PC-3 (cell line): Measurements from ENCODE around the gene CBFA2T2. TPM values are rescaled to one million over a fixed set of nuclear protein-coding genes. Genes with fewer than 3 reads are reported as not detected.

Experiments used
- ATAC-seq: fragments of 200-7000 bp; cut with Tn5 transposase; 2 replicates; pipeline ENCODE4 v1.9.1; 2020; ENCODE audit warnings: mild to moderate bottlenecking, moderate library complexity
- BruUV-seq: library from RNA; stranded (reverse); fragments of 400-500 nt; replicated peaks from 2 replicates; lab custom pipeline; 2021; lab: Mats Ljungman, UMichigan
- CTCF ChIA-PET: fragments of 300-600 bp; sonication (Branson Sonifier 250); formaldehyde crosslinking; loops from one replicate; lab custom pipeline; 2022; ENCODE audit warnings: antibody characterized with exemption; lab: Charles Lee
- POLR2A ChIA-PET: fragments of 300-600 bp; sonication (Branson Sonifier 250); formaldehyde crosslinking; loops from one replicate; lab custom pipeline; 2022; ENCODE audit warnings: antibody characterized with exemption; ENCODE audit not compliant: unreplicated experiment; lab: Charles Lee
- DNase-seq: peaks from one replicate; pipeline ENCODE4 v3.0.0-alpha.2; 2015
- H2AFZ ChIP-seq: fragments of 300-600 bp; sonication (generic); 2 replicates; pipeline ENCODE4 v1.6.0; 2016; ENCODE audit warnings: antibody characterized with exemption, low read length
- H3F3A ChIP-seq: fragments of 300-600 bp; sonication (generic); one replicate; pipeline ENCODE4 v1.6.0; 2017; ENCODE audit warnings: antibody characterized with exemption, low read length, control low read depth, mild to moderate bottlenecking; ENCODE audit not compliant: unreplicated experiment
- H3K27ac ChIP-seq: fragments of 300-600 bp; sonication (generic); 2 replicates; pipeline ENCODE4 v1.5.1; 2016; ENCODE audit warnings: mild to moderate bottlenecking, low read length
- H3K27me3 ChIP-seq: fragments of 300-600 bp; sonication (generic); 2 replicates; pipeline ENCODE4 v1.6.1; 2016; ENCODE audit warnings: low read length, mixed read lengths
- H3K36me3 ChIP-seq: fragments of 300-600 bp; sonication (generic); 2 replicates; pipeline ENCODE4 v1.6.1; 2016; ENCODE audit warnings: low read depth, mixed run types, low read length, mixed read lengths
- H3K4me1 ChIP-seq: fragments of 300-600 bp; sonication (generic); 2 replicates; pipeline ENCODE4 v1.5.1; 2016; ENCODE audit warnings: low read length; ENCODE audit not compliant: insufficient read depth
- H3K4me2 ChIP-seq: fragments of 300-600 bp; sonication (generic); 2 replicates; pipeline ENCODE4 v1.6.0; 2016; ENCODE audit warnings: low read length
- H3K4me3 ChIP-seq: fragments of 300-600 bp; sonication (generic); 2 replicates; pipeline ENCODE4 v1.5.1; 2016; ENCODE audit warnings: mild to moderate bottlenecking, low read length, mixed read lengths
- H3K79me2 ChIP-seq: fragments of 300-600 bp; sonication (generic); 2 replicates; pipeline ENCODE4 v1.6.1; 2017; ENCODE audit warnings: low read length, mixed read lengths
- H3K9ac ChIP-seq: fragments of 300-600 bp; sonication (generic); 2 replicates; pipeline ENCODE4 v1.6.0; 2016; ENCODE audit warnings: mild to moderate bottlenecking, low read length
- H3K9me2 ChIP-seq: fragments of 300-600 bp; sonication (generic); replicated peaks from 2 replicates; pipeline ENCODE4 v1.6.1; 2016; ENCODE audit warnings: mixed run types, low read length, mixed read lengths
- H3K9me3 ChIP-seq: fragments of 300-600 bp; sonication (generic); 2 replicates; pipeline ENCODE4 v1.6.1; 2016; ENCODE audit warnings: low read length, mixed read lengths
- H4K20me1 ChIP-seq: fragments of 300-600 bp; sonication (generic); 2 replicates; pipeline ENCODE4 v1.6.1; 2016; ENCODE audit warnings: low read length, mixed read lengths
- EZH2 ChIP-seq: fragments of 300-600 bp; sonication (generic); IDR thresholded peaks from one replicate; pipeline ENCODE4 v1.6.1; 2017; ENCODE audit warnings: antibody characterized with exemption, mild to moderate bottlenecking, low read length; ENCODE audit not compliant: unreplicated experiment
- EZH2phosphoT487 ChIP-seq: fragments of 300-600 bp; sonication (generic); IDR thresholded peaks from 2 replicates; pipeline ENCODE4 v1.6.1; 2018; ENCODE audit warnings: mild to moderate bottlenecking, antibody characterized with exemption, low read length, borderline replicate concordance
- intact Hi-C: fragments of 100-400 bp; cut with micrococcal nuclease; formaldehyde crosslinking; loops from 2 replicates; pipeline ENCODE4 v1.9.0; 2023
- total RNA-seq: library from RNA; depleted of rRNA; stranded (reverse); fragments of >200 nt; gene quantifications from 2 replicates; pipeline ENCODE4 v1.2.3, GENCODE V29; 2014
- TF ChIP-seq, protein P1 (sequence below): fragments of 300-600 bp; sonication (generic); conservative IDR thresholded peaks from 2 replicates; pipeline ENCODE4 v1.5.1; 2017; ENCODE audit warnings: antibody characterized with exemption, low read depth, mild to moderate bottlenecking, low read length

The CBFA2T2 gene
- total RNA-seq, 1 experiment from 2014 or later: 9.7 TPM

DNA sequence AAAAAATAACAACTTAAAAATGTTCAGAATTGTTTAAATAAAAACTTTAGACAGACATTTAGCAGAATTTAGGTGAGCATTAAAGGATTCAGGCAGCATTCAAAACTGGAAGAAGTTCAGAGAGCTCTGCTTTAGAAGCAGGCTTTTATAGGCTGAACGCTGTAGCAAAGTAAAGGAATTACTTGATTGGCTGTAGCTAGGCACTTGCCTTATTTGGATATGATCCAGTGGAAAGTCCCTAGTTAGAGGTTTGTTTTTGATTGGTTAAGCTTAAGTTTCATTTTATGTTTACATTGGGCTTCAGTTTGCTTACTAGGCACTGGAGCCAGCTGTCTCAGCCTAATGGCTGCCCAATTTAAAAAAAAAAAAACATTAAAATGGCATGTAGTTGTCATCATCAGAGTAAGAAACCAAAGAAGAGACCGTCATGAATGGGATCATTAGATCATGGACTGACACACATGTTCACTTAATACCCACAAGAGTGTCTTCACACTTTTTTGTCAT is 65.1 kb downstream of the CBFA2T2 start:
- ATAC-seq: peak; percentile 97
- BruUV-seq: no TSS peak
- H3K9me2 ChIP-seq: no peaks in the 10 kb centered on the region

DNA sequence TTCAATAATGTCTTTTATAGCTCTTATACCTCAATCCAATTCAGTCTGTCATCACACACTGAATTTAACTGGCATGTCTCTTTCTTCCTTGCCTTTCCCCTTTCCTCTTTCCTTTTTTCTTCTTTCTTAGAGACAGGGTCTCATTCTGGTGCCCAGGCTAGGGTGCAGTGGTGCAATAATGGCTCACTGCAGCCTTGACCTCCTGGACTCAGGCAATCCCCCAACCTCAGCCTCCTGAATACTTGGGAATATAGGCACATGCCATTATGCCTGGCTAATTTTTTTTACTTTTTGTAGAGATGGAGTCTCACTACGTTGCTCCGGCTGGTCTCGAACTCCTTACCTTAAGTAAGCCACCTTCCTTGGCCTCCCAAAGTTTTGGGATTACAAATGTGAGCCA is 65.9 kb downstream of the CBFA2T2 start:
- H3K4me3 ChIP-seq: no peak overlapping the region
- BruUV-seq: no TSS peak
- peak overlapping the region; percentile 48 for H3K27ac ChIP-seq
- TF ChIP-seq EZH2phosphoT487: no peak
- TF ChIP-seq, protein P1, sequence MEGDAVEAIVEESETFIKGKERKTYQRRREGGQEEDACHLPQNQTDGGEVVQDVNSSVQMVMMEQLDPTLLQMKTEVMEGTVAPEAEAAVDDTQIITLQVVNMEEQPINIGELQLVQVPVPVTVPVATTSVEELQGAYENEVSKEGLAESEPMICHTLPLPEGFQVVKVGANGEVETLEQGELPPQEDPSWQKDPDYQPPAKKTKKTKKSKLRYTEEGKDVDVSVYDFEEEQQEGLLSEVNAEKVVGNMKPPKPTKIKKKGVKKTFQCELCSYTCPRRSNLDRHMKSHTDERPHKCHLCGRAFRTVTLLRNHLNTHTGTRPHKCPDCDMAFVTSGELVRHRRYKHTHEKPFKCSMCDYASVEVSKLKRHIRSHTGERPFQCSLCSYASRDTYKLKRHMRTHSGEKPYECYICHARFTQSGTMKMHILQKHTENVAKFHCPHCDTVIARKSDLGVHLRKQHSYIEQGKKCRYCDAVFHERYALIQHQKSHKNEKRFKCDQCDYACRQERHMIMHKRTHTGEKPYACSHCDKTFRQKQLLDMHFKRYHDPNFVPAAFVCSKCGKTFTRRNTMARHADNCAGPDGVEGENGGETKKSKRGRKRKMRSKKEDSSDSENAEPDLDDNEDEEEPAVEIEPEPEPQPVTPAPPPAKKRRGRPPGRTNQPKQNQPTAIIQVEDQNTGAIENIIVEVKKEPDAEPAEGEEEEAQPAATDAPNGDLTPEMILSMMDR: no peak
- TF ChIP-seq EZH2: no peak
- H3K4me1 ChIP-seq: peaks cover 15% of the 10 kb centered on the region
- H3K9ac ChIP-seq: peak overlapping the region; percentile 21
- ATAC-seq (no peak), DNase-seq (no peak)
- POLR2A ChIA-PET: no interaction called here
- H3K9me3 ChIP-seq: no peaks in the 10 kb centered on the region
- intact Hi-C loops: no loop called here
- CTCF ChIA-PET: no interaction called here
- H3K36me3 ChIP-seq: no peaks in the 10 kb centered on the region
- peak overlapping the region; percentile 62 for H3K4me2 ChIP-seq
- H3K9me2 ChIP-seq: no peaks in the 10 kb centered on the region
- H4K20me1 ChIP-seq: no peaks in the 10 kb centered on the region
- no peaks in the 10 kb centered on the region for H3F3A ChIP-seq
- H3K79me2 ChIP-seq: no peaks in the 10 kb centered on the region
- H3K27me3 ChIP-seq: no peaks in the 10 kb centered on the region
- H2AFZ ChIP-seq: no peak overlapping the region

More for the DNA sequence above, 65.1 kb downstream of the CBFA2T2 start:
- ChIA-PET POLR2A (interaction anchor here (0.6 to 0.8 kb wide), 2 partner anchors 93 to 135 kb away, joined by 5 to 6 read pairs; no protein-coding TSS in a partner anchor), CTCF (interaction anchor here (0.5 to 1.1 kb wide), 6 partner anchors 37 to 558 kb away, joined by 3 to 12 read pairs (median 5); no protein-coding TSS in a partner anchor)
- peak overlapping the region; percentile 62 for H3K4me2 ChIP-seq
- H3K36me3 ChIP-seq: no peaks in the 10 kb centered on the region
- H4K20me1 ChIP-seq: no peaks in the 10 kb centered on the region
- TF ChIP-seq, protein P1: no peak
- no peak for TF ChIP-seq EZH2phosphoT487
- no peak for TF ChIP-seq EZH2
- peak overlapping the region; percentile 7; the same call in 1 of the 2 replicates for H3K4me3 ChIP-seq
- H2AFZ ChIP-seq: peak overlapping the region; percentile 36
- H3K79me2 ChIP-seq: no peaks in the 10 kb centered on the region
- DNase-seq: peak; percentile 95
- peak overlapping the region; percentile 50 for H3K27ac ChIP-seq
- H3K27me3 ChIP-seq: no peaks in the 10 kb centered on the region
- no peaks in the 10 kb centered on the region for H3F3A ChIP-seq
- H3K9ac ChIP-seq: peak overlapping the region; percentile 25
- intact Hi-C loops: no loop called here
- peaks cover 15% of the 10 kb centered on the region for H3K4me1 ChIP-seq
- H3K9me3 ChIP-seq: no peaks in the 10 kb centered on the region

DNA sequence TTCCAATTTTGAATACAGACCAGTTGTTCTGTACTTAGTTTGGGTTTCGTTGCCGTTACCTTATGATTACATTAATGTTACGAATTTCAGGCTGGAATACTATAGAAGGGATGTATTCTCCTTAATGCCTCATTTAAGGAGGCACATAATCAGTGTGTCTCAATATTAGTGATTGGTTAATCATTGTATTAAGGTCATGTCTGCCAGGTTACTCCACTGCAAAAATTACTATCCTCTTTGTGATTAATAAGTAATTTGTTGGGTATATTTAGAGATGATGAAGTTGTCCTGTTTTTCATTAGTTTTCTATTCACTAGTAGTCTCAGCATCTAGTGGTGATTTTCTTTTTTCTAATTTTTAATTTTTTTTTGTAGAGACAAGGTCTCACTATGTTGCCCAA is 66.3 kb downstream of the CBFA2T2 start:
- TF ChIP-seq, protein P1: no peak
- no peak for TF ChIP-seq EZH2phosphoT487
- no peak for TF ChIP-seq EZH2
- Histone ChIP-seq H2AFZ (no peak overlapping the region), H3K9ac (no peak overlapping the region), H3K9me2 (no peaks in the 10 kb centered on the region), H3F3A (no peaks in the 10 kb centered on the region), H3K4me2 (no peak overlapping the region), H3K4me3 (no peak overlapping the region), H3K27me3 (no peaks in the 10 kb centered on the region), H3K36me3 (no peaks in the 10 kb centered on the region), H3K9me3 (no peaks in the 10 kb centered on the region), H3K79me2 (no peaks in the 10 kb centered on the region), H3K4me1 (peaks cover 17% of the 10 kb centered on the region), H3K27ac (no peak overlapping the region), H4K20me1 (no peaks in the 10 kb centered on the region)
- ATAC-seq (no peak), DNase-seq (no peak)
- BruUV-seq: no TSS peak
- intact Hi-C loops: no loop called here
- CTCF ChIA-PET: no interaction called here
- POLR2A ChIA-PET: no interaction called here
